ENCODE data around the gene AGL. TPM values are rescaled to one million over a fixed set of nuclear protein-coding genes. Genes with fewer than 3 reads are reported as not detected.

The AGL gene
- total and polyA plus RNA-seq, 10 of the 15 experiments (the other 5 are each of a cell fraction or from before 2014, with no cell fraction given): 5.6 to 21.6 (median 13.7) TPM

- no peak overlapping the region for H2AFZ ChIP-seq (ENCODE audit: control insufficient read depth, low read depth, low read length)
- no peaks in the 10 kb centered on the region for H3K4me1 ChIP-seq (ENCODE audit: control insufficient read depth, insufficient read depth, low read length)
- CTCF ChIA-PET: interaction anchor here (0.6 to 1.5 kb wide), 4 partner anchors 8 to 506 kb away, joined by 3 to 5 read pairs (median 4); no protein-coding TSS in a partner anchor
- H3K4me2 ChIP-seq (ENCODE audit: control insufficient read depth, insufficient read depth): peak overlapping the region; percentile 42; the same call in 1 of the 2 replicates
- in situ Hi-C loops (cut with MboI) (no loop called here), intact Hi-C loops (cut with micrococcal nuclease; ENCODE audit: unreplicated experiment) (no loop called here)
- ATAC-seq (no peak), DNase-seq (ENCODE audit: low read depth, low spot score) (no peak), FAIRE-seq (no peak)
- SMC1A ChIA-PET (ENCODE audit: uncharacterized antibody, unreplicated experiment): interaction anchor here (0.6 to 2.9 kb wide), 8 partner anchors 8 to 1547 kb away, joined by 3 to 8 read pairs (median 4); no protein-coding TSS in a partner anchor
- no peaks in the 10 kb centered on the region for H4K20me1 ChIP-seq (ENCODE audit: control insufficient read depth, insufficient read depth)
- no peak overlapping the region for H3K4me3 ChIP-seq
- peaks cover 0 to 6% of the 10 kb centered on the region in 2 experiments; a peak in 2 of 4 replicates for H3K36me3 ChIP-seq (ENCODE audit: control insufficient read depth in 2 of 2, insufficient read depth in 2 of 2, low read length in 1 of 2)
- H3K27ac ChIP-seq (ENCODE audit: control insufficient read depth, insufficient read depth): no peak overlapping the region
- RAD21 ChIA-PET (ENCODE audit: unreplicated experiment): interaction anchor here (1.2 to 1.4 kb wide), 2 partner anchors 9 to 43 kb away, joined by 3 to 4 read pairs; no protein-coding TSS in a partner anchor
- 98% methylated on average over 3 of the region's 3 CpGs for WGBS (ENCODE audit: insufficient coverage, insufficient replicate concordance, low lambda C conversion rate, missing lambda C conversion rate)
- H3K27me3 ChIP-seq (replicated peaks in 1 of 2; ENCODE audit: control insufficient read depth in 2 of 2, insufficient read depth in 2 of 2, low read length in 1 of 2): no peaks in the 10 kb centered on the region
- no peaks in the 10 kb centered on the region; the same call in 2 of the 3 replicates for H3K9me3 ChIP-seq (replicated peaks; ENCODE audit: control insufficient read depth, insufficient read depth, low read length)
- BruUV-seq (replicated peaks): no TSS peak
- POLR2A ChIA-PET: interaction anchor here (0.6 to 1.6 kb wide), 5 partner anchors 8 to 963 kb away, joined by 3 to 6 read pairs (median 3); no protein-coding TSS in a partner anchor
- H3K79me2 ChIP-seq (ENCODE audit: control insufficient read depth, insufficient read depth, low read length): peaks cover 10% of the 10 kb centered on the region
- H3K9ac ChIP-seq (ENCODE audit: control insufficient read depth, insufficient read depth, low read length): no peak overlapping the region
- TF ChIP-seq NRF1 (conservative IDR thresholded peaks at IDR 0.05; ENCODE audit: low read depth, low read length) (no peak), POLR2A (IDR thresholded peaks at IDR 0.05; ENCODE audit: low read depth, low read length) (no peak), TBL1XR1 (IDR thresholded peaks at IDR 0.05; ENCODE audit: low read depth, low read length) (no peak), RCOR1 (conservative IDR thresholded peaks at IDR 0.05; ENCODE audit: low read depth, low read length) (no peak), PKNOX1 (IDR thresholded peaks at IDR 0.05) (no peak), IKZF1 (conservative IDR thresholded peaks at IDR 0.05) (no peak), ESRRA (IDR thresholded peaks at IDR 0.05; ENCODE audit: low read length) (no peak)
- TF ChIP-seq, protein P1, sequence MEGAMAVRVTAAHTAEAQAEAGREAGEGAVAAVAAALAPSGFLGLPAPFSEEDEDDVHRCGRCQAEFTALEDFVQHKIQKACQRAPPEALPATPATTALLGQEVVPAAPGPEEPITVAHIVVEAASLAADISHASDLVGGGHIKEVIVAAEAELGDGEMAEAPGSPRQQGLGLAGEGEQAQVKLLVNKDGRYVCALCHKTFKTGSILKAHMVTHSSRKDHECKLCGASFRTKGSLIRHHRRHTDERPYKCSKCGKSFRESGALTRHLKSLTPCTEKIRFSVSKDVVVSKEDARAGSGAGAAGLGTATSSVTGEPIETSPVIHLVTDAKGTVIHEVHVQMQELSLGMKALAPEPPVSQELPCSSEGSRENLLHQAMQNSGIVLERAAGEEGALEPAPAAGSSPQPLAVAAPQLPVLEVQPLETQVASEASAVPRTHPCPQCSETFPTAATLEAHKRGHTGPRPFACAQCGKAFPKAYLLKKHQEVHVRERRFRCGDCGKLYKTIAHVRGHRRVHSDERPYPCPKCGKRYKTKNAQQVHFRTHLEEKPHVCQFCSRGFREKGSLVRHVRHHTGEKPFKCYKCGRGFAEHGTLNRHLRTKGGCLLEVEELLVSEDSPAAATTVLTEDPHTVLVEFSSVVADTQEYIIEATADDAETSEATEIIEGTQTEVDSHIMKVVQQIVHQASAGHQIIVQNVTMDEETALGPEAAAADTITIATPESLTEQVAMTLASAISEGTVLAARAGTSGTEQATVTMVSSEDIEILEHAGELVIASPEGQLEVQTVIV (IDR thresholded peaks at IDR 0.05; ENCODE audit: borderline replicate concordance, partially characterized antibody): no peak
- TF ChIP-seq, protein P2, sequence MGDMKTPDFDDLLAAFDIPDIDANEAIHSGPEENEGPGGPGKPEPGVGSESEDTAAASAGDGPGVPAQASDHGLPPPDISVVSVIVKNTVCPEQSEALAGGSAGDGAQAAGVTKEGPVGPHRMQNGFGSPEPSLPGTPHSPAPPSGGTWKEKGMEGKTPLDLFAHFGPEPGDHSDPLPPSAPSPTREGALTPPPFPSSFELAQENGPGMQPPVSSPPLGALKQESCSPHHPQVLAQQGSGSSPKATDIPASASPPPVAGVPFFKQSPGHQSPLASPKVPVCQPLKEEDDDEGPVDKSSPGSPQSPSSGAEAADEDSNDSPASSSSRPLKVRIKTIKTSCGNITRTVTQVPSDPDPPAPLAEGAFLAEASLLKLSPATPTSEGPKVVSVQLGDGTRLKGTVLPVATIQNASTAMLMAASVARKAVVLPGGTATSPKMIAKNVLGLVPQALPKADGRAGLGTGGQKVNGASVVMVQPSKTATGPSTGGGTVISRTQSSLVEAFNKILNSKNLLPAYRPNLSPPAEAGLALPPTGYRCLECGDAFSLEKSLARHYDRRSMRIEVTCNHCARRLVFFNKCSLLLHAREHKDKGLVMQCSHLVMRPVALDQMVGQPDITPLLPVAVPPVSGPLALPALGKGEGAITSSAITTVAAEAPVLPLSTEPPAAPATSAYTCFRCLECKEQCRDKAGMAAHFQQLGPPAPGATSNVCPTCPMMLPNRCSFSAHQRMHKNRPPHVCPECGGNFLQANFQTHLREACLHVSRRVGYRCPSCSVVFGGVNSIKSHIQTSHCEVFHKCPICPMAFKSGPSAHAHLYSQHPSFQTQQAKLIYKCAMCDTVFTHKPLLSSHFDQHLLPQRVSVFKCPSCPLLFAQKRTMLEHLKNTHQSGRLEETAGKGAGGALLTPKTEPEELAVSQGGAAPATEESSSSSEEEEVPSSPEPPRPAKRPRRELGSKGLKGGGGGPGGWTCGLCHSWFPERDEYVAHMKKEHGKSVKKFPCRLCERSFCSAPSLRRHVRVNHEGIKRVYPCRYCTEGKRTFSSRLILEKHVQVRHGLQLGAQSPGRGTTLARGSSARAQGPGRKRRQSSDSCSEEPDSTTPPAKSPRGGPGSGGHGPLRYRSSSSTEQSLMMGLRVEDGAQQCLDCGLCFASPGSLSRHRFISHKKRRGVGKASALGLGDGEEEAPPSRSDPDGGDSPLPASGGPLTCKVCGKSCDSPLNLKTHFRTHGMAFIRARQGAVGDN (IDR thresholded peaks at IDR 0.05): no peak
- TF ChIP-seq, protein P3, sequence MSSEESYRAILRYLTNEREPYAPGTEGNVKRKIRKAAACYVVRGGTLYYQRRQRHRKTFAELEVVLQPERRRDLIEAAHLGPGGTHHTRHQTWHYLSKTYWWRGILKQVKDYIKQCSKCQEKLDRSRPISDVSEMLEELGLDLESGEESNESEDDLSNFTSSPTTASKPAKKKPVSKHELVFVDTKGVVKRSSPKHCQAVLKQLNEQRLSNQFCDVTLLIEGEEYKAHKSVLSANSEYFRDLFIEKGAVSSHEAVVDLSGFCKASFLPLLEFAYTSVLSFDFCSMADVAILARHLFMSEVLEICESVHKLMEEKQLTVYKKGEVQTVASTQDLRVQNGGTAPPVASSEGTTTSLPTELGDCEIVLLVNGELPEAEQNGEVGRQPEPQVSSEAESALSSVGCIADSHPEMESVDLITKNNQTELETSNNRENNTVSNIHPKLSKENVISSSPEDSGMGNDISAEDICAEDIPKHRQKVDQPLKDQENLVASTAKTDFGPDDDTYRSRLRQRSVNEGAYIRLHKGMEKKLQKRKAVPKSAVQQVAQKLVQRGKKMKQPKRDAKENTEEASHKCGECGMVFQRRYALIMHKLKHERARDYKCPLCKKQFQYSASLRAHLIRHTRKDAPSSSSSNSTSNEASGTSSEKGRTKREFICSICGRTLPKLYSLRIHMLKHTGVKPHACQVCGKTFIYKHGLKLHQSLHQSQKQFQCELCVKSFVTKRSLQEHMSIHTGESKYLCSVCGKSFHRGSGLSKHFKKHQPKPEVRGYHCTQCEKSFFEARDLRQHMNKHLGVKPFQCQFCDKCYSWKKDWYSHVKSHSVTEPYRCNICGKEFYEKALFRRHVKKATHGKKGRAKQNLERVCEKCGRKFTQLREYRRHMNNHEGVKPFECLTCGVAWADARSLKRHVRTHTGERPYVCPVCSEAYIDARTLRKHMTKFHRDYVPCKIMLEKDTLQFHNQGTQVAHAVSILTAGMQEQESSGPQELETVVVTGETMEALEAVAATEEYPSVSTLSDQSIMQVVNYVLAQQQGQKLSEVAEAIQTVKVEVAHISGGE (CRISPR knock-in tag; IDR thresholded peaks at IDR 0.05): no peak
- TF ChIP-seq, protein P4, sequence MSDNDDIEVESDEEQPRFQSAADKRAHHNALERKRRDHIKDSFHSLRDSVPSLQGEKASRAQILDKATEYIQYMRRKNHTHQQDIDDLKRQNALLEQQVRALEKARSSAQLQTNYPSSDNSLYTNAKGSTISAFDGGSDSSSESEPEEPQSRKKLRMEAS (IDR thresholded peaks at IDR 0.05; ENCODE audit: low read depth, low read length): no peak
Observed at GRCh38 chr1:99852648-99853047, 2.5 kb downstream of the AGL start.

Measured in GM12878 (cell line).